ENCODE results near the gene MYL5. TPM values are rescaled to one million over a fixed set of nuclear protein-coding genes. Genes with fewer than 3 reads are reported as not detected.

Gene MYL5
- total RNA-seq, 4 donors from 2014 or later = 5.2 to 32.8 (median 12.9) TPM

DNA sequence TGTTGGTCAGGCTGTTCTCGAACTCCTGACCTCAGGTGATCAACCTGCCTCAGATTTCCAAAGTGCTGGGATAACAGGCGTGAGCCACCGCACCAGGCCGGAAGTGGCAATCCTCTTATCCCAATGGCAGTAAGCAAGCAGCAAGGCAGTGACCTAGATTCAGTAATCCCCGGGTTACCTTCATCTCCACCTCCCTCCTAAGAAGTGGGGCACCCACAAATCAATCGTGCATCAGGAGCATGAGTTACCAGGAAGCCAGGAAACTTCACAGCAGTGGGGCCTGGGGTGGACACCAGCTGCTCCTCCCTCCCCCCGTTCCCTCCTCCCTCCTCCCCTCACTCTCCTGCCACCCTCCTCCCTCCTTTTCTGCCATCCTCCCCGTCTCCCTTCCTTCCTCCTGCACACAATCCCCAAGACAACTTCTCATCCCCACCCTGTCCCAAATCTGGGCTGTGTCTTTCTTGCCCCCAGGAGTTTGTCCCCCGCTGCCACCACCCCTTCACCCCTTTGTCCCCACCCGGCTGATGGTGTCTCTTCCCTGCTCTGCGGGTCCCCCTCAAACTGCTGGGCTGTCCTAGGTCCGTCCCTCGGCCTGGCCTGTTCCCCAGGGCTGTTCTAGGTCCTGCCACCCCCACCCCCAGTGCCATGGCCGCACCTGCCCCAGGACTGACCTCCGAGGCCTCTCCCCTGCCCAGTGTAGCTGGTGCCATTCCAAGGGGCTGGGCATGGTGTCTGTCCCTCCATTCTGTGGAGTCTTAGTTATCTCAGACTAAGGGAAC lies 46.8 kb upstream of the MYL5 start:
- Histone ChIP-seq H3K4me1 (no peaks in the 10 kb centered on the region), H3K9me3 (peaks cover 0 to 21% (median 0%) of the 10 kb centered on the region in 4 donors), H3K27ac (no peak overlapping the region), H3K4me3 (no peak overlapping the region), H3K27me3 (no peaks in the 10 kb centered on the region), H3K36me3 (no peaks in the 10 kb centered on the region)
- no peak for DNase-seq (ENCODE audit: low spot score in 2 of 2)
- WGBS, 2 donors = 73 to 76% methylated on average over 14 to 15 of the region's 15 CpGs
- TF ChIP-seq EP300 (IDR thresholded peaks at IDR 0.05) = no peak

DNA sequence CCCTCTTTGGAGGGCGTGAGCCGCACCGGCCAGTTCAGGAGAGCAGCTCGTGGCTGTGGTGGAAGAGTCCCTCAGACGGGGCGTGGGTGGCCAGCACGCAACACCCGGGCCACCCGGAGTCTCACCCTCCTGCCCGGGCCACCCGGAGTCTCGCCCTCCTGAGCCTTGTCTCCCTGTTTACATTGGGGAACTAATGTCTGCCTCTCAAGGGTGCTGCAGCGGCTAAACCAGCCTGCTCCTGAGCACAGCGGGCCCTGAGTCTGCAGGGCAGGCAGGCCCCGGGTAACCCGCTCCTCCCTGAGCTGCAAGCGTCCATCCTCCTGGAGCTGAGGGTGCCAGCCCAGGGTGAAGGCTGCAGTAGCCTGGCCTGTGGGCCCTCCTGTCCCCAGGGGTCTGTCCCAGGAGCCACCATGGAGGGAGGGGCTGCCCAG lies 46.0 kb upstream of the MYL5 start:
- TF ChIP-seq EP300 (IDR thresholded peaks at IDR 0.05) (no peak), POLR2A (IDR thresholded peaks at IDR 0.05) (no peak)
- TF ChIP-seq, protein P1, sequence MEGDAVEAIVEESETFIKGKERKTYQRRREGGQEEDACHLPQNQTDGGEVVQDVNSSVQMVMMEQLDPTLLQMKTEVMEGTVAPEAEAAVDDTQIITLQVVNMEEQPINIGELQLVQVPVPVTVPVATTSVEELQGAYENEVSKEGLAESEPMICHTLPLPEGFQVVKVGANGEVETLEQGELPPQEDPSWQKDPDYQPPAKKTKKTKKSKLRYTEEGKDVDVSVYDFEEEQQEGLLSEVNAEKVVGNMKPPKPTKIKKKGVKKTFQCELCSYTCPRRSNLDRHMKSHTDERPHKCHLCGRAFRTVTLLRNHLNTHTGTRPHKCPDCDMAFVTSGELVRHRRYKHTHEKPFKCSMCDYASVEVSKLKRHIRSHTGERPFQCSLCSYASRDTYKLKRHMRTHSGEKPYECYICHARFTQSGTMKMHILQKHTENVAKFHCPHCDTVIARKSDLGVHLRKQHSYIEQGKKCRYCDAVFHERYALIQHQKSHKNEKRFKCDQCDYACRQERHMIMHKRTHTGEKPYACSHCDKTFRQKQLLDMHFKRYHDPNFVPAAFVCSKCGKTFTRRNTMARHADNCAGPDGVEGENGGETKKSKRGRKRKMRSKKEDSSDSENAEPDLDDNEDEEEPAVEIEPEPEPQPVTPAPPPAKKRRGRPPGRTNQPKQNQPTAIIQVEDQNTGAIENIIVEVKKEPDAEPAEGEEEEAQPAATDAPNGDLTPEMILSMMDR (IDR thresholded peaks at IDR 0.05) = no peak
- Histone ChIP-seq H3K36me3 (no peaks in the 10 kb centered on the region), H3K27me3 (no peaks in the 10 kb centered on the region), H3K4me3 (no peak overlapping the region), H3K4me1 (no peaks in the 10 kb centered on the region), H3K9me3 (peaks cover 0 to 29% (median 0%) of the 10 kb centered on the region in 4 donors), H3K27ac (no peak overlapping the region)
- WGBS, 2 donors = 79 to 87% methylated on average over 10 to 11 of the region's 17 CpGs
- no peak for DNase-seq (ENCODE audit: low spot score in 2 of 2)

DNA sequence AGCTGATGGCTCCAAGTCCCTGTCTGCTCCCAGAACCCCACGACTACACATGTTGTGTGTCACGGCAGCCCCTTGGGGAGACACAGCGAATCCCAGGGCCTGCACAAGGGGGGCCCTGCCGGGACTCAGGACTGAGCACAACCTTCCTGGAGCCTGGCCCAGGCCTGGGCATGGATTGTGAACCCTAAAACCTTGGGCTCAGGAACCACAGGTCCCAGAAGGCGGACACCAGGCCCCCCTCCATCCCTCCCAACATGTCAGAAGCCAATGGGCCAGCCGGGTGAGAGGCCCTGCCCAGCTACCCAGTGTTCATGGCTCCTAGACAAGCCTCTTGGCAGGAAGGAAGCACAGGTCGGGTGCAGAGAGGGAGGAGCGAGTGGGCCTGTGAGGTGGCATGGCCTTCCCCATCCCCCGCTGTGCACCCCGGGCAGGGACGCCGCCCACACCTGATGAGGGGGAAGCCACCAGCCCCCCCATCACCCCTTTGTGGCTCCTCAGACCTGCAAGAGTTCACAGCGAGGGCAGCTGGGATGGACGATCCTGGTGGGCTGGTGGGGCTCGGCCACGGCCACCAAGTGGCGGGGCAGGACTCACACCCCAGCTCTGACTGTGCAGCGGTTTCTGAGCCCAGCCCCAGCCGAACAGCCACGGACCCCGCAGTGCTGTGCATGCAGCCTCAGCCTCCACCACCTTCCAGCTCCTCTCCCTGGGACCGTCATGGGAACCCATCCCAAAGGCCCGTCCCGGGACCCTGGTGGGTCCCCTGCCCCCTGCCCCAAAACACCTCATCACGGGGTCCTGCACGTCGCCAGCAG lies 45.3 kb upstream of the MYL5 start:
- H3K4me1 ChIP-seq = no peaks in the 10 kb centered on the region
- no peak overlapping the region for H3K4me3 ChIP-seq
- no peaks in the 10 kb centered on the region for H3K27me3 ChIP-seq
- TF ChIP-seq, protein P1 (IDR thresholded peaks at IDR 0.05) = no peak
- no peak for TF ChIP-seq EP300 (IDR thresholded peaks at IDR 0.05)
- TF ChIP-seq POLR2A (IDR thresholded peaks at IDR 0.05) = no peak
- WGBS, 2 donors = 83 to 89% methylated on average over 18 to 23 of the region's 27 CpGs
- no peak for DNase-seq (ENCODE audit: low spot score in 2 of 2)
- H3K27ac ChIP-seq = no peak overlapping the region
- H3K36me3 ChIP-seq = no peaks in the 10 kb centered on the region
- H3K9me3 ChIP-seq = peaks cover 0 to 35% (median 0%) of the 10 kb centered on the region in 4 donors

DNA sequence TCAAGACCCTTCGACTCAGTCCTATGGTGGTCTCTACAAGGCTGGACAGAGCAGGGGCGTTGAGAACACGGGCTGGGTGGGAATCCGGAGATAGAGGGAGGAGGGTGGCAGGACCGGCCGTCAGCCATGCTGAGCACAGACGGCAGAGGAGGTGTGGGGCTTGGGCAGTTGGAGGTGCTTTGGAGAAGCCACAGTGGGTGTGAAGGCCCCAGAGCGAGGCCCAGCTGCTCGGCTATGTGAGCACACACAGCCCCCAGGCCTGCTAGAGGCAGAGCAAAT lies 44.8 kb upstream of the MYL5 start:
- peaks cover 0 to 35% (median 0%) of the 10 kb centered on the region in 4 donors for H3K9me3 ChIP-seq
- H3K27me3 ChIP-seq = no peaks in the 10 kb centered on the region

DNA sequence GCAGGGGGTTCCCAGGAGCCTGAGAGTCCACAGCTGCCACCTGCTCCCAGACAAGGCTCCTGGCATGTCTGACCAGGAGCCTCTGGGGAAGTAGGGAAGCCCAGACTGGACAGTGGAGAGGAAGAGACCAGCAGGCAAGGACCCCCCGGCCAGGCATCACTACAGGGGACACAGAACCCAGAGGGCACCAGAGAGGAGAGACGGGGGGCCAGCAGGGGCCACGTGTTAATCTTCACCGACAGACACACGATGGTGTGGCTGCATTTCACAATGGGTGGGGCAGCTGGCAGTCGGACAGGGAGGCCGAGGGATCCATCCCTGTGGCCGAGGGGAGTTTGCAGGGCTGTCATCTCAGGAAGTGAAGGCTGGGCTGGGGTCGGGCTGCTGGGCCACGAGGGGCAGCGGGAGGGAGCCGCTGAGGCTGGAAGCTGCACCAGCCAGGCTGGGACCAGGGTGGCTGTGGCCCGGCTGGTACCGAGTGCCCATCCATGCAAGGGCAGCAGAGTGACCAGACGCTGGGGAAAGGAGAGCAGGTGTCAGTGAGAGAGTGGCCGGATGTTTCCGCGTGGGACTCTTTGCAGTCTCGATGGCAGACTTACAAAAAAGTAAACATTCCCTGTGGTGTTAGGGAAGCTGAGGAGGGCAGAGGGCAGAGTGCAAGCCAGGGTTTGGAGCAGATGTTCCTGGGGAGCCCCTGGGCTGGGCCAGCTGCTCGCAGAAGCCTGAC lies 44.3 kb upstream of the MYL5 start:
- Histone ChIP-seq H3K27me3 (no peaks in the 10 kb centered on the region), H3K27ac (no peak overlapping the region), H3K36me3 (no peaks in the 10 kb centered on the region), H3K4me3 (no peak overlapping the region), H3K9me3 (peaks cover 0 to 35% (median 0%) of the 10 kb centered on the region in 4 donors), H3K4me1 (no peaks in the 10 kb centered on the region)
- TF ChIP-seq, protein P1 (IDR thresholded peaks at IDR 0.05) = no peak
- TF ChIP-seq POLR2A (IDR thresholded peaks at IDR 0.05) (no peak), EP300 (IDR thresholded peaks at IDR 0.05) (no peak)
- 58% methylated on average over 19 to 20 of the region's 20 CpGs for WGBS, 2 donors
- no peak for DNase-seq (ENCODE audit: low spot score in 2 of 2)

More for the DNA sequence above, 44.8 kb upstream of the MYL5 start:
- no peak for TF ChIP-seq POLR2A (IDR thresholded peaks at IDR 0.05)
- TF ChIP-seq, protein P1 (IDR thresholded peaks at IDR 0.05) = no peak
- no peak for TF ChIP-seq EP300 (IDR thresholded peaks at IDR 0.05)
- no peak for DNase-seq (ENCODE audit: low spot score in 2 of 2)
- Histone ChIP-seq H3K4me1 (no peaks in the 10 kb centered on the region), H3K4me3 (no peak overlapping the region), H3K36me3 (no peaks in the 10 kb centered on the region), H3K27ac (no peak overlapping the region)
- 79 to 83% methylated on average over 9 of the region's 9 CpGs for WGBS, 2 donors

Measured in tibial nerve (tissue), 4 donors.